ENCODE results near the gene ADIPOR2.

Gene ADIPOR2, protein sequence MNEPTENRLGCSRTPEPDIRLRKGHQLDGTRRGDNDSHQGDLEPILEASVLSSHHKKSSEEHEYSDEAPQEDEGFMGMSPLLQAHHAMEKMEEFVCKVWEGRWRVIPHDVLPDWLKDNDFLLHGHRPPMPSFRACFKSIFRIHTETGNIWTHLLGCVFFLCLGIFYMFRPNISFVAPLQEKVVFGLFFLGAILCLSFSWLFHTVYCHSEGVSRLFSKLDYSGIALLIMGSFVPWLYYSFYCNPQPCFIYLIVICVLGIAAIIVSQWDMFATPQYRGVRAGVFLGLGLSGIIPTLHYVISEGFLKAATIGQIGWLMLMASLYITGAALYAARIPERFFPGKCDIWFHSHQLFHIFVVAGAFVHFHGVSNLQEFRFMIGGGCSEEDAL

GRCh38 chr12:1690578-1691122, at the start of gene ADIPOR2:
Gene ADIPOR2 (plus strand): TSS chr12:1691070. CDS start chr12:1754344, 63,274 bp downstream.
- DNase-seq (ENCODE audit: extremely low spot score, insufficient read length, low read depth) (peak; percentile 94), FAIRE-seq (peak; percentile 98)

DNA sequence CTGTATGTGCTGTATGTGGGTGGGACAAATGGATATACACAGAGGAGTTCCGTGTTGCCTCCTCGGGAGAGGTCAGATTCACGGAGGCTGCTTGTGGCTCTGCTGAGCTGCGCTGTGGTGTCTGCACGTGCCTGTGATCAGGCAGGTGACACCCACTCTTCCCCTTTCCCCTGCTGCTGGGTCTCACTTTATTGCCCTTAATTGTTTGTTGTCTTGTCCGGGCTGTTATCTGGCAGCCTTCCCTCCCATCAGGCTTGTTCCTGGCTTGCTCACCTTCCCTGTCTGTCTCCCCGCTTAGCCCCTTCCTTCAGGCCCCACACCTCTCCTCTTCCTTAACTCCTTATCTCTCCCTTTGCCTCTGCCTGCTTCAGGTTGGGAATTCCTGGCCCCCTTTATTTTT, 48.4 kb upstream of the ADIPOR2 start:
- FAIRE-seq, result no peak

DNA sequence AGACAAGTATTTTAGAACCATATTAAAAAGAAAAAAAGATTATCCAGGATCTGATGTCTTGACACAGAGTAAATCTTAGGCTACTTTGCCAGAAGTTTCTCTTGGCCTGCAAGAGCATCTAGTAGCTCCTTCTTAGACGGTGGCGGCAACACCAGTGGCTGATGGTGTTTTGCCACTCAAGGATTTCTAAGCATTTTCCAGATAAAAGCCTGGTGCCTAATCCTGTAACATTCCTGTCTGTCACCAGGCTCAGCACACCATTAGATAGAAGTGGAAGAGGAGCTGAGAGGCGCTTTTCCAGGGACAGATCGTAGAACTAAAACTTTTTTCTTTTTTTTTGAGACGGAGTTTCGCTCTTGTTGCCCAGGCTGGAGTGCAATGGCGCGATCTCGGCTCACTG, 47.8 kb upstream of the ADIPOR2 start:
- FAIRE-seq (no peak), DNase-seq (ENCODE audit: extremely low spot score, insufficient read length, low read depth) (no peak)

More for the DNA sequence above, 48.4 kb upstream of the ADIPOR2 start:
- DNase-seq (ENCODE audit: extremely low spot score, insufficient read length, low read depth), result no peak

DNA sequence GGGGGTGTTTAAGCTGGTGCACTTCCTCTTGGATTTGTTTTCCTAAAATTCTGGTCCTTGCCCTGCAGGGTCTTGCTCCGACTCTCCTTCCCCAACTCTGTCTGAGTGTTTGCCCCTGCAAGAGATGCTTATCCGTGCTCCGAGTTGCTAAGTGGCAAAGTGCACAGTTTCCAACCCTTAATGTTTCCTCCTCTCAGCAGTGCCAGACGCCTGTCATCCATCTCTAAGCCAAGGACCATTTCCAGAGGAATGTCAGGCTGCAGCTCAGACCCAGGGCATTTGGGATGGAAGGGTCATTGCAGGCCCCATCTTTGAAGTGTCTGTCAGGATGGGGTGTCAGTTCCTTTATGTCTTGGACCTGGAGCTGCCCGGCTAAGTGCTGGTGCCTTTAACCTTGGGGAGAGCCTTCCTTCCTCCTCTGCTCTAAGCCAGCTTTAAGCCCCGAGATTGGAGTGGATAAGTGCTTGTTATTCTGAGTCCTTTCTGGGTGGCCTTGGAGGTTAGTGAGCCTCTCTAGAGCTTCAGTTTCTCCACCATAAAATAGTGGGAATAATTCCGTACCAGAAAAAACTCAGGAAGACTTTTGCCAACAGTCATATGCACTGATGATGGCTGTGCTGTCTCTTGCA, 46.9 kb upstream of the ADIPOR2 start:
- no peak for FAIRE-seq
- no peak for DNase-seq (ENCODE audit: extremely low spot score, insufficient read length, low read depth)

DNA sequence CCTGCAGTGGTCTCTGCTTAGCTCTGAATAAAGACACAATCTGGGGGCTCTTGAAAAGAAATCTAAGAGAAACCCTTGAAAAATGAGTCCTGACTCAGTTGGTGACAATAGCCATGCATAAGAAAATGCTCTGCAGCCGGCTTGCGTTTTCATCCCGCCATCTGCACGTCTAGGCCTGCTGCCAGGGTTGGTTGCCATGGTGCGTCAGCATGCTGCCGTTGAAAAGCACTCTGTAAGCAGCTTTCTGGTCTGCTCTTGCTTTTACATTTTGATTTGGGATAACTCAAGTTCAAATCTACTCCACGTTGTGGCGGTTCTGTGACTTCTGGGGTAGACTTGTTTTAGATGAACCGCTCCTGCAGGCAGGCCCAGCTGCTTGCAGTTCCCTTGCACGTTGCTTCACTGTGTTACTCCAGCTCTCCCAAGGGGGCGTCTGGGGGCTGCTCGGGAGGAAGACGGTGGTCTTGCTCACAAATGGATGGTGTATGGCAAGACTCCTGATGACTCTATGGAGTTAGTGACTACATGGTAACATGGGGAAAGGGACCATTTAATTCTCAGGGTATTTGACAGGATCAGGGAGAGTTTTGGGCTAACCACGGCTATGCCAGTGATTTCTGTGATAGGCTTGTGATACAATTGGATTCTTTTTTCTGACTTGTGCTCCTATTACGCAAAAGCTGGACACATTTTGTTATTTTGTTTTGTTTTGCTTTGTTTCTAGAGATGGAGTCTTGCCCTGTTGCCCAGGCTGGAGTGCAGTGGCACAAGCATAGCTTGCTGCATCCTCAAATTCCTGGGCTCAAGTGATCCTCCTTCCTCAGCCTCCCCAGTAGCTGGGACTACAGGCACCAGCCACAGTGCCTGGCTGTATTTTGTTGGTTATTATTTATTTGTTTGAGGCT, 46.1 kb upstream of the ADIPOR2 start:
- FAIRE-seq (no peak), DNase-seq (ENCODE audit: extremely low spot score, insufficient read length, low read depth) (no peak)

- FAIRE-seq (no peak), DNase-seq (ENCODE audit: extremely low spot score, insufficient read length, low read depth) (no peak)
Measured at GRCh38 chr12:1645819-1646218, 45.1 kb upstream of the ADIPOR2 start.

- no peak for FAIRE-seq
- DNase-seq (ENCODE audit: extremely low spot score, insufficient read length, low read depth), result no peak
Measured at GRCh38 chr12:1646569-1647284, 44.1 kb upstream of the ADIPOR2 start.

DNA sequence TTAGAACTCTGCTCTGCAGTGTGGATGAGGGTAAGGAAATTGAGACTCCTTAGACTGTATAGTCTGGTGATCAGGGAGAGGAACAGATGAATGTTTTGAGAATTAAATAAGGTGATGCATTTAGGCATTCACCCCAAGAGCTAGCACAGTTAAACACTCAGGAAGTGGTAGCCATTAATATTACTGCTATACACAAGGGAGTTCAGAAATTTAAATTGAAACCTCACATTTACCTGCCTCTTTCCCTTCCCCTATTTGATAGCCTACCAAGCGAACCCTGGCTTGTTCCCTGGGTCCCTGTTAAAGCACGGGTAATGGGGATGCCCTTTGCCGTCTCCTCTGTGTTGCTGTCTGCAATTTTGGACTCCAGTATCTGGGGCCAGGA, 43.6 kb upstream of the ADIPOR2 start:
- no peak for FAIRE-seq
- no peak for DNase-seq (ENCODE audit: extremely low spot score, insufficient read length, low read depth)

GRCh38 chr12:1650260-1650977, 40.5 kb upstream of the ADIPOR2 start:
- DNase-seq (ENCODE audit: extremely low spot score, insufficient read length, low read depth), result no peak
- FAIRE-seq, result no peak

DNA sequence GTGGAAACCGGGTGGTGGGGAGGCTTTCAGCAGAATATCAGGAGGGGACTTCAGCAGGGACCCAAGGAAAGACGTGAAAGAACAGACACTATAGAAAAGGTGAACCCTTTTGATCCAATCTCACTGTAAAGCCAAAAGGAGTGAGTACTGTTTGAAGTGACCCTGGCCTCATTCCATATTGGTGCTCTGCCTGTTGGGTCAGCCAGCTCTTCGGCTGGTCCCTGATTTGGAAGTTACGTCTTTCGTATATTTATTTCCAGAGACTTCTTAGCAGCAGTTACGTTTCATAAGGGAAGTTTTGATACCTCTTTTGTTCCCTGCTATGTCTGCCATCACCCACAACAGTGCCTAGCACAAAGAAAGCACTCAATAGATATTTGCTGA, 39.9 kb upstream of the ADIPOR2 start:
- FAIRE-seq (no peak), DNase-seq (ENCODE audit: extremely low spot score, insufficient read length, low read depth) (no peak)

DNA sequence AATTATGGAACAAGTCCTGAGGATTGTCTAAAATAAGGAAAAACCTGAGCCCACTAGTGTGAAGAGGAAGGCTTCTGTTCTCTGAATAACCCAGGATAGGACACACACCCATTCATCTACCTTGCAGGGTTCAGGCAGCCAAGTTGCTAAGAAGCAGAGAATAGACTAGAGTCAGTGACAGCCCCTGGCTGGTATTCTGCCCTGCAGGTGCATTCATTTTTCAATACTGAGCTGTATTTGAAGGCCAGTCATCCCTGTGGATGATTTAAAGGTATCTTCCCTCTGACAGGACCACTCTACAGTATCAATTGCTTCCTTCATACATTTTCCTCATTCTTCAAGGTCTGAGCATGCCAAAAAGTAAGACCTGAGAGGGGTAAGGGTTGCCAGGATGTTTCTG, 38.9 kb upstream of the ADIPOR2 start:
- DNase-seq (ENCODE audit: extremely low spot score, insufficient read length, low read depth) (no peak), FAIRE-seq (no peak)

- FAIRE-seq (no peak), DNase-seq (ENCODE audit: extremely low spot score, insufficient read length, low read depth) (no peak)
Measured at GRCh38 chr12:1655225-1655788, 35.6 kb upstream of the ADIPOR2 start.

GRCh38 chr12:1656902-1657301, 34.0 kb upstream of the ADIPOR2 start:
- FAIRE-seq (no peak), DNase-seq (ENCODE audit: extremely low spot score, insufficient read length, low read depth) (no peak)

DNA sequence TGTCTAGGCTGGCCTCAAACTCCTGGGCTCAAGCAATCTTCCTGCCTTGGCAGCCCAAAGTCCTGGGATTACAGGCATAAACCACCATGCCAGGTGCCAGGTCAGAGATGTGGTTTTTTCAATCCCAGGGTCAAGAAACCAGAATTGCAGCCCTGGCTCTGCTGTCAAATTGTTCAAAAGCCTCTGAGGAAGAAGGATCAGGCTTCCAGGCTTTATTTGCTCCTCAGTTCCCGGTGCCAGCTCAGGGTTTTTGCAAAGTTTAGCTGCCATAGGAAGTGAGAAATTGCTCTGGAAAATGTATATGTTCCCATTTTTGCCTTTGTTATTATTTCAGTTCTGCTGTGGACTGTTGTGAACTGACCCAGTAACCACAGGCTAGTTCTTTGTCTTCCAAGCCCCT, 33.2 kb upstream of the ADIPOR2 start:
- no peak for FAIRE-seq
- no peak for DNase-seq (ENCODE audit: extremely low spot score, insufficient read length, low read depth)

DNA sequence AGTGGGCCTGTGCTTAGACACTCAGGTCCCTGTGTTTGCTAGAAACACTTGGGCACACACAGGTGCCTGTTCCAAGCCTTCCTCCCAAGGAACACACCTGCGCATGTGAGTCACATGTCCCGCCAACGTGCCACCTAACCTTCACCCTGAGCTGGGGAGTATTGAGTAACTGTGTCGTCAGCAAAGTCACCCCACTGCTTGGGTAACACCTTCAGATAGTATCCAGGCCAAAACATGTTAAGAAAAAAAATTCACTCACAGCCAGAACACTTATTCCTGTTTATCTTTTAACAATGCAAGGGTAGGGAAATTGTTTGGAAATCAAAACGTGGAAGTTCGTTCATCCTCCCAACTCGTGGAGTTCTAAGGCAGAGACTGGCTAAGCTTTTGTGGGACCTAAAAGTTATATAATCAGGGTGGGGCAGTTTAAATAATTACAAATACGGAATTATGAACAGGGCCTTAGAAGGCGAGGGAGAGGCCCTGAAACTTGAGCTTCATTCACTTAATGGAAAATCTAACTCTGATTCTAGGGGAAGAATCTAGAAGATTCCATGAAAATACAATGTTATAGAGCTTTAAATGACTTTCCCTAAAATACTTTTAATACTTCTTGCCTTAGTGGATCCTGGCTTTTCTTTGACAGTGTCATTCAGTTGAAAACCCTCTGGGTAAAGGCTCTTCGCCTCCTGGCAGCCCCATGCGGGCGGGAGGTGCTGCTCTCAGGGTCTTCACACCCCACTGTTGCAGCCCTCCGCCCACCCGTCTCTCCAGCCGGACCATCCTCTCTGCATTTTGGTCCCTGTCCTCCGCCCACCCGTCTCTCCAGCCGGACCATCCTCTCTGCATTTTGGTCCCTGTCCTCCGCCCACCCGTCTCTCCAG, 30.3 kb upstream of the ADIPOR2 start:
- DNase-seq (ENCODE audit: extremely low spot score, insufficient read length, low read depth) (no peak), FAIRE-seq (no peak)

DNA sequence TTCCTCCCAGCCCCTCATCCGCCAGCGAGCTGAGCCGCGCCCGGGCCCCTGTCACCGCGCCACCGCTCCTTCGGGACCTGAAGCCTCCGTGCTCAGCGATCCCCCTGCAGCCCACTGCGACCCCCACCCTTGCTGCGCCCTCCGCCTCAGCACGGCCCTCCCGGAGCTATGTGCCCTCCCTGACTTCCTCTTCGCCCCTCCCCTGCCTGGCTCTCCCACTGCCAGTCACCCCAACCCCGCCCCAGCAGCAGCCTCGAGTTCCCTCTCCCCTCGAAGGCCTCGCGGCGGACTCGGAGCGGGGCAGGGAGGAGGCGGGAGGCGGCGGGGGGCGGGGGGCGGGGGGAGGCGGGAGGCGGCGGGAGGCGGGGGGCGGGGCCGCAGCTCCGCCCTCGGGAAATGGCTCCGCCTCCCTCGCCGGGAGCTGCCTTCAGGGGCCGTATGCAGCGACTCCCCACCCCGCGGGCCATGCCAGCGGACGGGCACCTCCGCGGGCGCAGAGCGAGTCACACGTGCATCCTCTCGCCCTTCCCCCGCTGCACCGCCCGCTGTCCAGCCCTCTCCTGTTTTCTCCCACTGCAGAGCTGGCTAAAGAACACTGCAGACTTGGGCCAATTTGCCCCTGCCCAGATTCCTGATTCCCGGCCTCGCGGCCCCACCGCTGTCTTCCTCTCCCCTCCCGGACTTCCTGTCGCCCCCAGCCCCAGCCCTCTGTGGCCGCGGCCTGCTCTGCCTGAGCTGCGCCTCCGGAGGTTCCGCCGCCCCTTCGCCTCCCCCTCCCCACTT, 29.1 kb upstream of the ADIPOR2 start:
- DNase-seq (ENCODE audit: extremely low spot score, insufficient read length, low read depth) (peak; percentile 69), FAIRE-seq (peak; percentile 18)

GRCh38 chr12:1662761-1663439, 28.0 kb upstream of the ADIPOR2 start:
- DNase-seq (ENCODE audit: extremely low spot score, insufficient read length, low read depth) (no peak), FAIRE-seq (no peak)

All from GM18507 (cell line).